GM19240 (cell line): ENCODE data around the gene TMEM147.
"Not testable (repeated sequence)": the region's sequence is repeated elsewhere in the genome, so short reads cannot be mapped to it uniquely, and the experiment has no call there.

Source experiments
- DNase-seq: peaks from one replicate; pipeline ENCODE4 v3.0.0; 2011; ENCODE audit warnings: low spot score; ENCODE audit not compliant: insufficient read length

The TMEM147 gene

GRCh38 chr19:35562336-35562735, 16.9 kb downstream of the TMEM147 start:
- no peak for DNase-seq

DNA sequence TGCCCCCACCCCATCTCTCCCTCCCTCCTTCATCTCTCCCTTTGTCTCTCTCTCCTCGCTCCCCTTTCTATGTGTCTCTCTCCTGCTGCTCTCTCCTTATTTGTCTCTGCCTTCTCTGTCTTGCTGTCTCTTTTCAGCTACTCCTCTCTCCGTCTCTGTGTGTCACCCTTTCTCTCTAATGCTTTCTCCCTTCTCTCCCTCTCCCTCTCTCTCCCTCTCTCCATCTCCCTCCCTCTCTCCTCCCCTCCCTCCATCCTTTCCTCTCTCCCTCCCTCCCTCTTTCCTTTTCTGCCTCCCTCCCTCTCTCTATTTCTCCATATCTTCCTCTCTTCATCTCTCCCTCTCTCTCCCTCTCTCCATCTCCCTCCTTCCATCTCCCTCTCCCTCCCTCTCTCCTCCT, 17.4 kb downstream of the TMEM147 start:
- no peak for DNase-seq

- DNase-seq, result no peak
Measured at GRCh38 chr19:35563207-35563829, 17.9 kb downstream of the TMEM147 start, which contains the start of gene ATP4A. Gene ATP4A (minus strand): TSS chr19:35563658. CDS start chr19:35563629, 29 bp downstream.

- DNase-seq, result no peak
Measured at GRCh38 chr19:35565016-35565856, 19.8 kb downstream of the TMEM147 start.

DNA sequence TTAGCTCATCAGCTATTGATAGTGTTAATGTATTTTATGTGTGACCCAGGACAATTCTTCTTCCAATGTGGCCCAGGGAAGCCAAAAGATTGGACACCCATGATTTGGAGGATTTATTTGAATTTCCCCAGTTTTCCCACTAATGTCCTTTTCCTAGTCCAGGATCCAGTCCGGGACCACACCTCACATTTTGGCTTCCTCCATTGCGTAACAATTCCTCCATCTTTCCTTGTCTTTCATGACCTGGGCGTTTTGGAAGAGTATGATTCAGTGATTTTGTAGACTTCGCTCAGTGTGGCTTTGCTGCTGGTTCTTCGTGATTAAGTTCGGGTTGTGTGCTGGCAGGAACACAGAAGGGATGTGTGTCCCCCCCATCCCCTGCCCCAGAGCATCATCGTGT, 21.3 kb downstream of the TMEM147 start:
- DNase-seq, result no peak

DNA sequence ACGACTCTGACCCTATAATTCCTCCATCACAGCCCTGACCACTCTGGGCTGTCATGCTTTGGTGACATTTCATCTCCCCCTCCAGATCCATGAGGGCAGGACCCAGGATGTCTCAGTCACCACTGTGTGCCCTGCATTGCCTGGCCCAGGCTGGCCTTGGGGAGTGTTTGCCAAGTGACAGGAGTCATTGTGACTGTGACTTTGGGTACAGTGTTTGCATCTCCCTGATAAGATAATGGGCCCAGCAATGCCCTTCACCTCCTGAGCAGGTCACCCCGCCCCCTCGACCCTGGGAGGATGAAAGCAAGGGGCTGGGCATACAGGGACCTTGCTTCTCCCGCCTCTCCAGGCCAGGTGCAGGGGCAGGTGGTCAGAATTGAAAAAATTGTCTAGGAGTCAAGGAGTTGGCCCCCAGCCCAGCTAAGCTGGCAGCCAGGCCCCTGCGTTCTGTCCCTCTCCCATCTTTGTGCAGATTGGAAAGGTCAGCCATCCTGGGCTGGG, 23.9 kb downstream of the TMEM147 start:
- DNase-seq, result no peak

- DNase-seq, result no peak
Measured at GRCh38 chr19:35571406-35571965, 26.1 kb downstream of the TMEM147 start.

GRCh38 chr19:35577918-35578317, 32.5 kb downstream of the TMEM147 start:
- DNase-seq, result no peak

GRCh38 chr19:35578707-35579106, 33.3 kb downstream of the TMEM147 start:
- DNase-seq, result no peak

GRCh38 chr19:35582760-35583159, 37.3 kb downstream of the TMEM147 start:
- no peak for DNase-seq

GRCh38 chr19:35585848-35586247, 40.4 kb downstream of the TMEM147 start, which contains the start of gene PMIS2:
Gene PMIS2 (plus strand): TSS chr19:35586173. CDS start chr19:35586260, 87 bp downstream.
- no peak for DNase-seq

- no peak for DNase-seq
Measured at GRCh38 chr19:35587321-35587720, 41.9 kb downstream of the TMEM147 start.

DNA sequence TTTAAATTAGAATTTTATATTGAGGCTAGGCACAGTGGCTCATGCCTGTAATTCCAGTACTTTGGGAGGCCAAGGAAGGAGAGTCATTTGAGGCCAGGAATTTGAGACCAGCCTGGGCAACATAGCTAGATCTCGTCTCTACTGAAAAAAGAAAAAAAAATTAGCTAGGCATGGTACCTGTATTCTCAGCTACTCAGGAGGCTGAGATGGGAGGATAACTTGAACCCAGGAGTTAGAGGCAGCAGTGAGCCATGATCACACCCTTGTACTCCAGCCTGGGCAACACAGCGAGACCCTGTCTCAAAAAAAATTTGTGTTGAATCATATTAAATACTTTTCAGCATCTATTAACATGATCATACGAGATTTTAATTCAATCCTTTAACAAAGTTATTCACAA, 45.4 kb downstream of the TMEM147 start:
- no peak for DNase-seq

- DNase-seq, result peak; percentile 30
Measured at GRCh38 chr19:35592226-35592625, 46.8 kb downstream of the TMEM147 start.

- not testable (repeated sequence) for DNase-seq
Measured at GRCh38 chr19:35595026-35595425, 49.6 kb downstream of the TMEM147 start.

GRCh38 chr19:35595928-35596327, 50.5 kb downstream of the TMEM147 start:
- DNase-seq, result no peak

DNA sequence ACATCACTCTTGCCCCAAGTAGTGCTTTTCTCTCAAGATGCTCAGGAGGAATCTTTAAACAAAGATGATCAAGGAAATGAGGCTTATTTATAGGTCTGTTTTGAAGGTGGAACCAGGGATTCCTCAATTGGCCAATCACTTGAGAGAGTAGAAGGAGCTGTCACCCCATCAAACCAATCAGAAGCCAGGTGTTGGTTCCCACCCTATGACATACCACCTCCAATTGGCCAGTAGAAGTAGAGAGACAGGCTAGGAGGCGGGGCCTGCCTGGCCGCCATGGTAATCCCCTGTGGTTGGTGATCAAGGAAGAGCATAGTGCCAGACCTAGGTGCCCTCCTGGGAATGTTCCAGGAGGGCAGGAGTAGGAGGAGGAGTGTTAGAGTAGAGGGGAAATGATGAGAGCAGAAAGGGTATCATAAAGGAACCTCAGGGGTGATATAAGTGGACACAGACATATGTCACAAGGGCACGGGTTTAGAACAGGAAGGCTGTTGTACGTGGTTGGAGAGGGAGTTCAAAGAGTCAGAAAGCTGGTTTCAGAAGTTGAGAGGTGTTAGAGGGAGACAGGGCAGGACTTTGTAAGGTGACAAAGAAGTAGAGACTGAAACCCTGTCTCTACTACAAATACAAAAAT, 51.1 kb downstream of the TMEM147 start:
- DNase-seq, result peak; percentile 47
